Kidney epithelial cell (primary cell): ENCODE measurements around the gene PRPF38A. TPM values are rescaled to one million over a fixed set of nuclear protein-coding genes. Genes with fewer than 3 reads are reported as not detected.

Experiments used
- DNase-seq: peaks from one replicate; pipeline ENCODE4 v3.0.0-alpha.2; 2010; ENCODE audit warnings: low read depth
- H3K27me3 ChIP-seq: 2 replicates; pipeline ENCODE4 v1.6.0; 2011; ENCODE audit warnings: low read length; ENCODE audit not compliant: control insufficient read depth, insufficient read depth
- H3K36me3 ChIP-seq: 2 replicates; pipeline ENCODE4 v1.5.1; 2011; ENCODE audit warnings: low read length; ENCODE audit not compliant: control insufficient read depth, insufficient read depth
- H3K4me3 ChIP-seq: 2 replicates; pipeline ENCODE4 v1.5.1; 2011; ENCODE audit warnings: low read depth, mild to moderate bottlenecking, control low read depth, low read length
- total RNA-seq: library from RNA; depleted of rRNA; stranded (reverse); fragments of >200 nt; gene quantifications from 2 replicates; pipeline ENCODE4 v1.2.3, GENCODE V29; 2015
- TF ChIP-seq, protein P1 (sequence below): IDR thresholded peaks from 2 replicates; pipeline ENCODE4 v1.5.1; 2011; ENCODE audit warnings: mild to moderate bottlenecking, moderate library complexity, low read length, control low read depth, inconsistent platforms; ENCODE audit not compliant: insufficient read depth, poor library complexity, severe bottlenecking

PRPF38A gene
- total RNA-seq, 1 donor from 2014 or later, result 18.2 TPM

DNA sequence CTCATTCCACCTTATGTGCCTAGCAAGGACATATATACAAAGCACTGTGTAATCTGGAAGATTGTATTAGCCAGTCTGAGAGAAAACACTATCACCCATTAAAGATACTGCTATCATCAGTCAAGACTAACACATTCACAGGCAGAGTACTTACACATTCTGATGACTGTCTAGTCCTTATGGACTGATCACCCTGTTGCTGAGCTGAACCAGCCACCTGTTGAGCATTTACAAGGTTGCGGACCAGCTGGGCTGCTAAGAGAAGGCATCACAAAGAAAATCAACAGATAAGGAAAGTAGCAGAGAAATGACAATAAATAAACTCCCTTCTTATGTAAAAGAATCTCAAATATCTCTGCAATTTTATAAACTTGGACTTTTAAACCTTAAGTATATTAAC, 30.8 kb downstream of the PRPF38A start:
- no peak for DNase-seq
- H3K36me3 ChIP-seq, result no peaks in the 10 kb centered on the region
- TF ChIP-seq, protein P1, sequence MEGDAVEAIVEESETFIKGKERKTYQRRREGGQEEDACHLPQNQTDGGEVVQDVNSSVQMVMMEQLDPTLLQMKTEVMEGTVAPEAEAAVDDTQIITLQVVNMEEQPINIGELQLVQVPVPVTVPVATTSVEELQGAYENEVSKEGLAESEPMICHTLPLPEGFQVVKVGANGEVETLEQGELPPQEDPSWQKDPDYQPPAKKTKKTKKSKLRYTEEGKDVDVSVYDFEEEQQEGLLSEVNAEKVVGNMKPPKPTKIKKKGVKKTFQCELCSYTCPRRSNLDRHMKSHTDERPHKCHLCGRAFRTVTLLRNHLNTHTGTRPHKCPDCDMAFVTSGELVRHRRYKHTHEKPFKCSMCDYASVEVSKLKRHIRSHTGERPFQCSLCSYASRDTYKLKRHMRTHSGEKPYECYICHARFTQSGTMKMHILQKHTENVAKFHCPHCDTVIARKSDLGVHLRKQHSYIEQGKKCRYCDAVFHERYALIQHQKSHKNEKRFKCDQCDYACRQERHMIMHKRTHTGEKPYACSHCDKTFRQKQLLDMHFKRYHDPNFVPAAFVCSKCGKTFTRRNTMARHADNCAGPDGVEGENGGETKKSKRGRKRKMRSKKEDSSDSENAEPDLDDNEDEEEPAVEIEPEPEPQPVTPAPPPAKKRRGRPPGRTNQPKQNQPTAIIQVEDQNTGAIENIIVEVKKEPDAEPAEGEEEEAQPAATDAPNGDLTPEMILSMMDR, result no peak

DNA sequence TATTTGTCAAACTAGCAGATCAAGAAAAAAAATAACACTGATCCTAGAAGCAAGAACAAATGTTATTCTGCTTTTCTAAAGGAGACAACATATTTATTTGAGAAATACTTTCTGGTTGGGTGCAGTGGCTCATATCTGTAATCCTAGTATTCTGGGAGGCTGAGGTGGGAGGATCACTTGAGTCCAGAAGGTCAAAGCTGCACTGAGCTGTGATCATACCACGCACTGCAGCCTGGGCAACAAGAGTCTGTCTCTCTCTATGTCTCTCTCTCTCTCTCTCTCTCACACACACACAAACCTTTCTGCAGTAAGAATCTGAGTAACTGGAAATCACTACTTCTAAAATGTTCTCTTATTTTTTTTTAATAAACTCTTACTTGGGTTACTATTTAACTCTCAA, 31.2 kb downstream of the PRPF38A start:
- Histone ChIP-seq H3K4me3 (no peak overlapping the region), H3K27me3 (no peaks in the 10 kb centered on the region), H3K36me3 (no peaks in the 10 kb centered on the region)
- no peak for DNase-seq
- TF ChIP-seq, protein P1, result no peak

More for the DNA sequence above, 30.8 kb downstream of the PRPF38A start:
- H3K4me3 ChIP-seq, result no peak overlapping the region
- H3K27me3 ChIP-seq, result no peaks in the 10 kb centered on the region

DNA sequence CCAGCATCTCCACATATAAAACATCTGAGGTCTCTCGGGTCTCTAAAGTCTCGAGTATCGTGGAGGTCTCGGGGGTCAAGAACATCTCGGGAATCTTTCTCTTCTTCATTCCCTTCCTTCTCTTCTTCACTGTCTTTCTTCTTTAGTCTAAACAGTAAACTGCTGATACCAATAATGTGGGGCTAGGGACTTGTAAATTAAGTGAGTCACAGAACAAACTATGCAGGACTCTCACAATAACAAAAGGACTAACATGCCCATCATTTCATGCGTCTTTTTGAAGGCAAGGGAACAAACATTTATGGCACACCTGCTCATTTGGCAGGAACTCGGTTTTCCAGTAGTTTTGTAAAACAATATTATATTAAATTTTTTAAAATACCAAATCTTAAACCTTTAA, 32.4 kb downstream of the PRPF38A start:
- H3K27me3 ChIP-seq, result no peaks in the 10 kb centered on the region
- TF ChIP-seq, protein P1, result no peak
- no peak overlapping the region for H3K4me3 ChIP-seq
- DNase-seq, result no peak
- H3K36me3 ChIP-seq, result no peaks in the 10 kb centered on the region

DNA sequence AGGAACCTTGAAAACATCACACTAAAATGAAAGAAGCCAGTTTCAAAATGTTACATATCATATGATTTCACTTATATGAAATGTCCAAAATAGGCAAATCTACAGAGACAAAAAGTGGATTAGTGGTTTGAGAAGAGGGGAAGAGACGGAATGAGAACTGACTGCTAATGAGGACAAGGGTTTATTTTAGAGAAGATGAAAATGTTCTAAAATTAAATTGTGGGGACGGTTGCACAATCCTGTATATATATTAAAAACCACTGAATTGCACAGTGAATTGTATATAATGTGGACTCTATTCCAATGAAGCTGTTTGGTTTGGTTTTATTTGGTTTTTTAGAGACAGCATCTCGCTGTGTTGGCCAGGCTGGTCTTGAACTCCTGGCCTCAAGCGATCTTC, 35.6 kb downstream of the PRPF38A start:
- no peak for DNase-seq
- H3K36me3 ChIP-seq, result no peaks in the 10 kb centered on the region
- no peak overlapping the region for H3K4me3 ChIP-seq
- no peaks in the 10 kb centered on the region for H3K27me3 ChIP-seq
- TF ChIP-seq, protein P1, result no peak

DNA sequence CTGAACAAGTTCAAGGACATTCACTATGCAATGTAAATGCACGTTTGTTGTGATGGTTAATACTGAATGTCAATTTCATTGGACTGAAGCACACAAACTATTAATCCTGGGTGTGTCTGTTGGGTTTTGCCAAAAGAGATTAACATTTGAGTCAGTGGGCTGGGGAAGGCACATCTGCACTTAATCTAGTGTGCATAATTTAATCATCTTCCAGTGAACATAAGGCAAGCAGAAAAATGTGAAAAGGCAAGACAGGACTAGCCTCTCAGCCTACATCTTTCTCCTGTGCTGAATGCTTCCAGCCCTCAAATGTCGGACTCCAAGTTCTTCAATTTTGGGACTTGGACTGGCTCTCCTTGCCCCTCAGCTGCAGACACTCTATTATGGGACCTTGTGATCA, 40.1 kb downstream of the PRPF38A start:
- Histone ChIP-seq H3K4me3 (no peak overlapping the region), H3K27me3 (no peaks in the 10 kb centered on the region), H3K36me3 (no peaks in the 10 kb centered on the region)
- TF ChIP-seq, protein P1, result no peak
- DNase-seq, result no peak

DNA sequence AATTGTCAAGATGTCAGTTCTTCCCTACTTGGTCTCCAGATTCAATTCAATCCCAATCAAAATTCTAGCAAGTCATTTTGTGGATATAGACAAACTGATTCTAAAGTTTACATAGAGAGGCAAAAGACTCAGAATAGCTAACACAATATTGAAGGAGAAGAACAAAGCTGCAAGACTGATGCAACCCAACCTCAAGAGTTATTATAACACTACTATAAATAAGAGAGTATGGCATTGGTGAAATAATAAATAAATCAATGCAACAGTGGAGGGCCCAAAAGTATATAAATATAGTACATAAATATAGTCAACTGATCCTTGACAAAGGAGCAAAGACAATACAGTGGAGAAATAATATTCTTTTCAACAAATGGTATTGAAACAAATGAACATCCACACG, 49.7 kb downstream of the PRPF38A start:
- no peak for DNase-seq
- H3K4me3 ChIP-seq, result no peak overlapping the region
- H3K36me3 ChIP-seq, result no peaks in the 10 kb centered on the region
- TF ChIP-seq, protein P1, result no peak
- H3K27me3 ChIP-seq, result no peaks in the 10 kb centered on the region
